ENCODE results near the gene ANKRD52.

The ANKRD52 gene

DNA sequence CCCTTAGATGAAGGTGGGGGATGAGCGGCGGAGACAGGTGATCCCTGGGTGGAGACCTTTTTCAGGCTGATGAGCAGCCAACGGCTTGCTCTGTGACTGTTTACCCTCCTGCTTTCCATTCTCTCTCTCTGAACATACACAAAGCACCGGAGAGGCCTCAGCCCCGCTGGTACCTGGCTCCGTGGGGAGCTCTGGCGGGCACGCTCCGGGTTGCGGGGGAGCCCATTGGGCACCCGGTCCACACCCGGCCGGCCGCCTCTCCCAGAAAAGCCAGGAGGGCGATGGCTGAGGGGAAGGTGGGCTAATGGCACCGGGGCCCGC lies 69.4 kb downstream of the ANKRD52 start:
- Histone ChIP-seq H3K27me3 (ENCODE audit: insufficient read depth, low read length, poor library complexity) (no peaks in the 10 kb centered on the region), H3K4me3 (ENCODE audit: low read depth in 1 of 2, low read length in 2 of 2) (peak overlapping the region; percentile 89 to 94; a peak in 3 of 4 replicates), H3K36me3 (ENCODE audit: insufficient read depth, low read length) (peaks cover 42% of the 10 kb centered on the region), H2AFZ (ENCODE audit: low read depth, low read length) (peak overlapping the region; percentile 57), H3K9me3 (ENCODE audit: insufficient read depth, low read length, severe bottlenecking) (no peaks in the 10 kb centered on the region), H3K4me1 (ENCODE audit: insufficient read depth, low read length) (peaks cover 49% of the 10 kb centered on the region), H4K20me1 (ENCODE audit: insufficient read depth, low read length) (peaks cover 13% of the 10 kb centered on the region), H3K9ac (ENCODE audit: low read depth, low read length) (peak overlapping the region; percentile 79), H3K79me2 (ENCODE audit: insufficient read depth, low read length) (peaks cover 62% of the 10 kb centered on the region), H3K4me2 (ENCODE audit: insufficient read depth, low read length) (peak overlapping the region; percentile 77), H3K27ac (ENCODE audit: low read length) (peak overlapping the region; percentile 67)
- DNase-seq (no peak), ATAC-seq (ENCODE audit: insufficient read depth, low read depth) (peak; percentile 9)
- TF ChIP-seq, protein P1, sequence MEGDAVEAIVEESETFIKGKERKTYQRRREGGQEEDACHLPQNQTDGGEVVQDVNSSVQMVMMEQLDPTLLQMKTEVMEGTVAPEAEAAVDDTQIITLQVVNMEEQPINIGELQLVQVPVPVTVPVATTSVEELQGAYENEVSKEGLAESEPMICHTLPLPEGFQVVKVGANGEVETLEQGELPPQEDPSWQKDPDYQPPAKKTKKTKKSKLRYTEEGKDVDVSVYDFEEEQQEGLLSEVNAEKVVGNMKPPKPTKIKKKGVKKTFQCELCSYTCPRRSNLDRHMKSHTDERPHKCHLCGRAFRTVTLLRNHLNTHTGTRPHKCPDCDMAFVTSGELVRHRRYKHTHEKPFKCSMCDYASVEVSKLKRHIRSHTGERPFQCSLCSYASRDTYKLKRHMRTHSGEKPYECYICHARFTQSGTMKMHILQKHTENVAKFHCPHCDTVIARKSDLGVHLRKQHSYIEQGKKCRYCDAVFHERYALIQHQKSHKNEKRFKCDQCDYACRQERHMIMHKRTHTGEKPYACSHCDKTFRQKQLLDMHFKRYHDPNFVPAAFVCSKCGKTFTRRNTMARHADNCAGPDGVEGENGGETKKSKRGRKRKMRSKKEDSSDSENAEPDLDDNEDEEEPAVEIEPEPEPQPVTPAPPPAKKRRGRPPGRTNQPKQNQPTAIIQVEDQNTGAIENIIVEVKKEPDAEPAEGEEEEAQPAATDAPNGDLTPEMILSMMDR (IDR thresholded peaks at IDR 0.05; ENCODE audit: borderline replicate concordance, extremely low read depth, low read length, poor library complexity, severe bottlenecking), result no peak
- no peak for TF ChIP-seq EZH2 (IDR thresholded peaks at IDR 0.05; ENCODE audit: borderline replicate concordance, low read depth, low read length, severe bottlenecking)

DNA sequence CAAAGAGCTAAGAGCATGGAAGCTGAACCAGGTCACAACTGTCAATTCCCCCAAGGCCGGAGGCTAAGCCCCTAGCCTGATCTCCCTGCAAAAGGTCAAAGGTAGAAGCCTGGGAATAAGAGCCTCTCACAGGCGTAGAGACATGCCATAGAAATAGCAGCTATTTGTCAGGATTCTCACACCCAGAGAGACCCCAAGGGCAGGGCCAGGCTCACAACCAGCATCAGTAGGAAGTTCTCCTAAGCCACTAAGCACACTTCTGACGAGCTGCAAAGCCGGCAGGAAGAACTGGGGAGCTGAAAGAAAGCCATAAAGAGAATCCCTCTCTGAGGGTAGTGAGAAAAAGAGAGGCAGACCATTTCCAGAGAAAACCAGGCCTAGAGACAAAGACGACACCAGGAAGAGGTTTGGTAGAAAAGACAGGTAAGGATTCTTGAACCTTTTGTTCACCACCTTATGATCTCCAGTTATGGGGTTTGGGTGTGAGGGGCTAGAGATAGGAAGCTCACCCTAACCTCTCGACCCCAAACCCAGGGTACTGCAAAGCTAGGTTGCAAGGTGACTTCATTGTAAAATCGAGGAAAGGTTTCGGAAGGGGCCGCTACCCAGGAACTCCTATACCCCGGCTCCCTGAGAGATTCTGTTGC lies 69.9 kb downstream of the ANKRD52 start:
- H3K27me3 ChIP-seq (ENCODE audit: insufficient read depth, low read length, poor library complexity), result no peaks in the 10 kb centered on the region
- peaks cover 62% of the 10 kb centered on the region for H3K79me2 ChIP-seq (ENCODE audit: insufficient read depth, low read length)
- H3K27ac ChIP-seq (ENCODE audit: low read length), result peak overlapping the region; percentile 67
- peak overlapping the region; percentile 77 for H3K4me2 ChIP-seq (ENCODE audit: insufficient read depth, low read length)
- peak overlapping the region; percentile 57; the same call in 1 of the 2 replicates for H2AFZ ChIP-seq (ENCODE audit: low read depth, low read length)
- H3K36me3 ChIP-seq (ENCODE audit: insufficient read depth, low read length), result peaks cover 47% of the 10 kb centered on the region
- peaks cover 46% of the 10 kb centered on the region for H3K4me1 ChIP-seq (ENCODE audit: insufficient read depth, low read length)
- H4K20me1 ChIP-seq (ENCODE audit: insufficient read depth, low read length), result peaks cover 13% of the 10 kb centered on the region
- TF ChIP-seq EZH2 (IDR thresholded peaks at IDR 0.05; ENCODE audit: borderline replicate concordance, low read depth, low read length, severe bottlenecking), result no peak
- peak overlapping the region; percentile 79 for H3K9ac ChIP-seq (ENCODE audit: low read depth, low read length)
- peak; percentile 48 for DNase-seq
- H3K4me3 ChIP-seq (ENCODE audit: low read depth in 1 of 2, low read length in 2 of 2), result peak overlapping the region; percentile 89 to 94; a peak in 3 of 4 replicates
- no peaks in the 10 kb centered on the region for H3K9me3 ChIP-seq (ENCODE audit: insufficient read depth, low read length, severe bottlenecking)
- peak; percentile 16; the same call in 2 of the 3 replicates for ATAC-seq (ENCODE audit: insufficient read depth, low read depth)

Data from DND-41 (cell line).